Raji (cell line): ENCODE measurements around the gene BNIP5.

Experiments used
- POLR2A ChIP-seq: IDR thresholded peaks from 2 replicates; pipeline ENCODE4 v1.6.1; 2011; ENCODE audit warnings: low read depth, low read length, control low read depth; ENCODE audit not compliant: insufficient read depth

Gene BNIP5

GRCh38 chr6:36352477-36353157 lies 15.9 kb upstream of the BNIP5 start:
- no peak for TF ChIP-seq POLR2A

GRCh38 chr6:36350681-36351571 lies 14.2 kb upstream of the BNIP5 start:
- no peak for TF ChIP-seq POLR2A

DNA sequence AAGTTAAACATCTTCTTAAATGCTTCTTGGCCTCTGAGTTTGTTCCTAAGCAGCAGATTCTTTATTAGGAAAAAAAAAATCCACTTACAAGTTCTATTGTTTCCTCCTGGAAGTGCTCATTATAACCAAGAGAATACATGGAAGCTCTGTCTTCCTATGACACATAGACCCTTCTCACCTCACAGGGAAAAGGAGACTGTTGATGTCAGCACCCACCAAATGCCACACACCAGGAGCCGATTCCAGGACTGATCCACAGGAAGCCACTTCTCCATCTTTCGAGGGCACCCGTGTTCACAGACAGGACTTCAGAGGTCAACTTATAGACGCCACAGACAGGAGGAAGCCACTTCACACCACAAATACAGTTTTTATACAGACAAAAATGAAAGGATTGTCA lies 13.4 kb upstream of the BNIP5 start:
- no peak for TF ChIP-seq POLR2A

DNA sequence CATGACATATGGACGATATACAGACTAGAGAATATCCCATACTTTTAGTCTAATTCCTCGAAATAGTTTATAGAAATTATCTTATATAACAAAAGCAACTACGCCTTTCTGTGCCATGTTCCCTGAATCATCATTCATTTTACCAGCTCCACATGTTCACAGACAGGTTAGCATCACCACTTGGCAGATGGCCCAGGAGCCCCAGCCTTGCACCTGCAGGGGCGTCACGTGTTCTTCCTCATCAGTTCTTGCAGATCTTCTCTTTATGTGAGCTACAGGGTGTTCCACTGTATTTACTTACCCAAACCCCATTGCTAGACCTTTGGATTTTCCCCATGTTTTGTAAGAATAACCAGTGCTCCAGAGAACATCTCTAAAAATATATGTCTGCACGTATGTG lies 12.6 kb upstream of the BNIP5 start:
- TF ChIP-seq POLR2A, result no peak

- TF ChIP-seq POLR2A, result no peak
Measured at GRCh38 chr6:36347621-36348020, 10.9 kb upstream of the BNIP5 start.

DNA sequence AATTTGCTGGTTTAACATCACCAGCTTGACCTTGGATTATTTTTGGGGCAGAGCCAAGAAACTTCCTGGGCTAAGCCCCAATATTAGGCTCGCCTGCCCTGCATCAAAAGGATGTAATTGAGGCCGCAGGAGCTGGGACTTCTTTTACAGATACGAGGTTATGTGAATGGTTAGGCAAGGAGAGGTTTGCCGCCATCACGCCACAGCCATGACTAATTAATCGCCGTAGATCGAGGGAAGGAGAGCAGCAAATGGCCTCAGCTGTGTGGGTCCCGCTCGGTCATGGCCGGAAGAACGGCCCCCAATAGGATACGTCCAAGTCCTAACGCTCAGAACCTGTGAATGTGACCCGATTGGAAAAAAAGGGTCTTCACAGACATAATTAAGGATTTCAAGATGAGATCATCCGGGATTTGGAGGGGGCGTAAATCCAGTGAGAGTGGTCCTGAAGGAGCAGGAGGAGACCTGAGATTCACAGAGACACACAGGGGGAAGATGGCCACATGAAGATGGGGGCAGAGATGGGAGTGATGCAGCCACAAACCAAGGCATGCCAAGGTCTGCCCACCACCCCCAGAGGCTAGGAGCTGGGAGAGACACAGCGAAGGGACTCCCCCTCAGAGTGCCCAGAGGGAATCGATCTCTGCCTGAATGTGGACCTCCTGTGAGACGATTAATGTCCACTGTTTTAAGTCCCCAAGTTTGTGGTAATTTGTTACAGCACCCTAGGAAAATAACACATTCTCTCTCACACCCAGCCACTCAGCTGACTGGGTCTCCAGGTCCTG lies 10.0 kb upstream of the BNIP5 start:
- no peak for TF ChIP-seq POLR2A

DNA sequence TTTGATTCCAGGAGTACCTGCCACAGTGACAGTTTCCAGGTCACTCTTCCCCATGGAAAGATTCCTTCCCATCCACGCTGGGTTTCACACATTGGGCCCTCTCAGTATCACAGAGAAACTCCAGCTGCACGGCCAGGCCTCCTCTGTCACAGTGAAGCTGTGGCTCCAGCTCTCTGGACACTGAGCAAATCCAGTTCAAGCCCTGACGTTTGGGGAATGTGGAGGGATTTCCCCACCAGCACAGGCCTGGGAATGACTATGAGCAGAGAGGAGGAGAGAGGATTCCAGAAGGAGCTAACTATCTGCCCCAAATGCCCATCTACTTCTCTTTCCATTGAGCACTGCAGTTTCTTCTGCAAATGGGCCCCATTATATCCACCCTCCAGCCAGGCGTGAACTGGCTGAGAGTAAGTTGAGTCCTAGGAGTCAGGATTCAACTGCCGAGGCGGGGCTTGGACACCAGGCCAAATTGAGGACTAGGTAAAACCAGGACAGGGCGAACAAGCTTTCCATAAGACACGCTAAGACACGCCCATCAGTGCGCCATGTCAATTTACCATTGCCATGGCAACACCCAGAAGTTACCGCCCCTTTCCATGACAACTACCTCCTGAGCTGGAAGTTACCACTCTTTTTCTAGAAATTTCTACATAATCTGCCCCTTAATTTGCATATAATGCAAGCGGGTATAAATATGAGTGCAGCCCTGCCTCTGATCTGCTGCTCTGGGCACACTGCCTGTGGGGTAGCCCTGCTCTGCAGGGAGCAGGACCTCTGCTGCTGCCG lies 9.2 kb upstream of the BNIP5 start:
- TF ChIP-seq POLR2A, result no peak

DNA sequence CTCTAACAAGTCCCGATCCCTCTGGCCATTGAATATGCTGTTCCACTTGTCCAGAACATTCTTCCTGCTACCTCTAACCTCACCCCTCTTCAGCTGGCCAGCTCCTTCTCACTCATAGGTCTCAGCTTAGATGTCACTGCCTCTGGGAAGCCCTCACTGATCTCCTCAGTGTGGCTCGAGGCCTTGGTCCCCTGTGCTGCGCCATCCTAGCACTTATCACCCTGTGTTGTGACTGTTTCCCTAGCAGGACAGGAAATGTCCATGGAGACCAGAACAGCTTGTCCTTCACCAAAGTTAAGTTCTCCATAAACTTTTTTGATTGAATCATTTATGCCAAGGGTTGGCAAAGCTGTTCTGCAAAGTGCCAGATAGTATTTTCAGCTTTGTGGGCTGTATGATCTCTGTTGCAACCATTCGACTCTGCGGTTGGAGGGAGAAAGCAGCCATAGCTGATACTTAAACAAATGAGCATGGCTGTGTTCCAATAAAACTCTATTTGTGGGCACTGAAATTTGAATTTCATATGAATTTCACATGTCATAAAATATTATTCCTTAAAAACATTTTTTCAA lies 6.5 kb upstream of the BNIP5 start:
- no peak for TF ChIP-seq POLR2A

- no peak for TF ChIP-seq POLR2A
Measured at GRCh38 chr6:36340618-36341454, 4.1 kb upstream of the BNIP5 start.

GRCh38 chr6:36340306-36340617 lies 3.6 kb upstream of the BNIP5 start:
- no peak for TF ChIP-seq POLR2A

DNA sequence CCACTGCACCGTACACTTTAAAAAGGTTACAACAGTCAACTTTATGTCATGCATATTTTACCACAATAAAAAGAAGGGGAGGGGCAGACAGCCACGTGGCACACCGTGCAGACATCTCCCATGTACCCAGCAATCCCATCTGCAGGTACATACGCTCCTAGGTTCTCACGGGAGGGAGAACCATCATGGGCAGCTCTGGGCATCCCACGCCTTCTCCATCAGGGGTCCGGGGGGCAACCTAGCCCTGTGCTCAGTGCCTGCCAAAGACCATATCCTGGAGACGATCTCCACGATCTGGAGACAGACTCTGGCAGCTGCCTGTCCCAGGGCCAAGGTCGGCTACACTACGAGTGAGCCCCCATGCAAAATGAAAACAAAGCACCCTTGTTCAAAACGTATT lies 2.5 kb upstream of the BNIP5 start:
- TF ChIP-seq POLR2A, result no peak

DNA sequence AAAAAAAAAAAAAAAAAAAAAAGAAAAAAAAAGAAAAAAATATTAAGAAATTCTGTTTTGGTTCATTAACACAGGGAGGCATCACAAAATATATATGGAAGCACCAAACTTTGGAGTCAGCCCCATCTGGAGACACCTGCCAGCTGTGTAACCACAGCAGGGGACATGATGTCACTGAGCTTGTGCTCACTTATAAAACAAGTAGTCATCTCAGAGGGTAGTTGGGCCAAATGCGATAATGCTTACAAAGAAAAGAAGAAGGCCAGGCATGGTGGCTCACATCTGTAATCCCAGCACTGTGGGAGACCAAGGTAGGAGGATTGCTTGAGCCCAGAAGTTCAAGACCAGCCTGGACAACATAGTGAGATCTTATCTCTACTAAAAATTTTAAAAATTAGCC lies 1.1 kb upstream of the BNIP5 start:
- no peak for TF ChIP-seq POLR2A

- no peak for TF ChIP-seq POLR2A
Measured at GRCh38 chr6:36336208-36336710, 429 bp downstream of the BNIP5 start.
